ENCODE data around the gene FREM3.

DNA sequence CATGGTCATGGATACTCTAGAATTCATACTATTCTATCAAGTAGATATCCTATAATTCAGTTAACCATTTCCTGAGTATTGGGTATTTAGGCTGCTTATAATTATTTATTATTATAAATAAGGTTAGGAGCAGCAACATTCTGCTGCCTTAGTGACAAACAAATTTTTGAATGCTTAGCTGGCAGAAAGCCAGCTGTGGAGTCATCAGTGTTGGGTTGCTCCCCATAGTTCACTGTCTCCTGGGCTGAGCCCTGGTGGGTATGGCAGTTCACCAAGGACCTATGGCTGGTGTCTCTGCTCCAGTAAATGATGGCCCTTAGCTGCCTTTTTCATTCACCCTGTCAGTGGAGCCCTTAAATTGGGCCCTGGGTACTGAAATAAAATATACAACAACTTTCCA lies 125.1 kb downstream of the FREM3 start:
- TF ChIP-seq, protein P1, sequence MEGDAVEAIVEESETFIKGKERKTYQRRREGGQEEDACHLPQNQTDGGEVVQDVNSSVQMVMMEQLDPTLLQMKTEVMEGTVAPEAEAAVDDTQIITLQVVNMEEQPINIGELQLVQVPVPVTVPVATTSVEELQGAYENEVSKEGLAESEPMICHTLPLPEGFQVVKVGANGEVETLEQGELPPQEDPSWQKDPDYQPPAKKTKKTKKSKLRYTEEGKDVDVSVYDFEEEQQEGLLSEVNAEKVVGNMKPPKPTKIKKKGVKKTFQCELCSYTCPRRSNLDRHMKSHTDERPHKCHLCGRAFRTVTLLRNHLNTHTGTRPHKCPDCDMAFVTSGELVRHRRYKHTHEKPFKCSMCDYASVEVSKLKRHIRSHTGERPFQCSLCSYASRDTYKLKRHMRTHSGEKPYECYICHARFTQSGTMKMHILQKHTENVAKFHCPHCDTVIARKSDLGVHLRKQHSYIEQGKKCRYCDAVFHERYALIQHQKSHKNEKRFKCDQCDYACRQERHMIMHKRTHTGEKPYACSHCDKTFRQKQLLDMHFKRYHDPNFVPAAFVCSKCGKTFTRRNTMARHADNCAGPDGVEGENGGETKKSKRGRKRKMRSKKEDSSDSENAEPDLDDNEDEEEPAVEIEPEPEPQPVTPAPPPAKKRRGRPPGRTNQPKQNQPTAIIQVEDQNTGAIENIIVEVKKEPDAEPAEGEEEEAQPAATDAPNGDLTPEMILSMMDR (IDR thresholded peaks at IDR 0.05) = no peak
- TF ChIP-seq POLR2AphosphoS5 (IDR thresholded peaks at IDR 0.05) (no peak), POLR2A (IDR thresholded peaks at IDR 0.05) (no peak)
